Breast epithelium (tissue), 4 donors: ENCODE results near the gene TTF2. TPM values are rescaled to one million over a fixed set of nuclear protein-coding genes. Genes with fewer than 3 reads are reported as not detected.

Experiments
- DNase-seq, 2 donors: peaks; one replicate each; pipeline ENCODE4 v3.0.0-alpha.2; 2019; ENCODE audit warnings: low spot score in 2 of 2
- H3K27ac ChIP-seq, 2 donors: fragments of 200-600 bp; sonication (generic) in 1 of 2; one replicate each; pipeline ENCODE4 v1.5.1; 2016 to 2019; ENCODE audit warnings: mild to moderate bottlenecking in 1 of 2
- H3K27me3 ChIP-seq, 2 donors: fragments of 200-600 bp; sonication (generic) in 1 of 2; one replicate each; pipeline versions ENCODE4 v1.5.1 to v1.6.0; 2017 to 2019; ENCODE audit warnings: control low read depth in 1 of 2, mild to moderate bottlenecking in 1 of 2
- H3K36me3 ChIP-seq: fragments of 200-600 bp; one replicate; pipeline ENCODE4 v1.5.1; 2019
- H3K4me1 ChIP-seq, 2 donors: fragments of 200-600 bp; sonication (generic); one replicate each; pipeline ENCODE4 v1.5.1; 2016 to 2019; ENCODE audit warnings: control low read depth in 1 of 2
- H3K4me3 ChIP-seq, 3 donors: fragments of 200-600 bp; sonication (generic); 1 replicate in 2 of 3; 2 replicates in 1 of 3; pipeline ENCODE4 v1.5.1; 2016 to 2019; ENCODE audit warnings: mild to moderate bottlenecking in 3 of 3, moderate library complexity in 2 of 3
- H3K9me3 ChIP-seq, 2 donors: fragments of 200-600 bp; sonication (generic) in 1 of 2; one replicate each; pipeline ENCODE4 v1.5.1; 2016 to 2019; ENCODE audit warnings: control low read depth in 1 of 2
- CTCF ChIP-seq, 3 donors: fragments of 450-650 bp; IDR thresholded peaks; one replicate each; pipeline ENCODE4 v1.5.1; 2016 to 2017; ENCODE audit warnings: antibody characterized with exemption in 3 of 3, mild to moderate bottlenecking in 3 of 3, moderate library complexity in 3 of 3
- POLR2A ChIP-seq: fragments of 450-650 bp; IDR thresholded peaks from one replicate; pipeline ENCODE4 v1.6.1; 2016; ENCODE audit warnings: antibody characterized with exemption, mild to moderate bottlenecking, moderate library complexity
- POLR2AphosphoS5 ChIP-seq, 3 donors: sonication (generic); formaldehyde crosslinking; IDR thresholded peaks; one replicate each; pipeline ENCODE4 v1.6.1; 2017; ENCODE audit warnings: antibody characterized with exemption in 3 of 3
- intact Hi-C: fragments of 100-400 bp; cut with DNase I; formaldehyde crosslinking; loops from one replicate; pipeline ENCODE4 v1.15.1; 2023; ENCODE audit warnings: low total_unique reads
- total RNA-seq, 3 donors: library from RNA; depleted of rRNA; stranded (reverse); fragments of >200 nt; gene quantifications; one replicate each; pipeline ENCODE4 v1.1.0, GENCODE V29; 2016

Gene TTF2
- total RNA-seq, 3 donors from 2014 or later, result 15.5 to 24.7 (median 24.6) TPM

GRCh38 chr1:117033772-117034171, 26.4 kb upstream of the TTF2 start:
- no peak overlapping the region for H3K4me3 ChIP-seq
- TF ChIP-seq CTCF (IDR thresholded peaks at IDR 0.05) (no peak), POLR2AphosphoS5 (IDR thresholded peaks at IDR 0.05) (no peak), POLR2A (no peak)
- H3K36me3 ChIP-seq, result no peaks in the 10 kb centered on the region
- H3K27me3 ChIP-seq, result no peaks in the 10 kb centered on the region
- no peaks in the 10 kb centered on the region for H3K4me1 ChIP-seq
- intact Hi-C loops, result no loop called here
- DNase-seq, result no peak
- no peaks in the 10 kb centered on the region for H3K9me3 ChIP-seq
- H3K27ac ChIP-seq, result peak overlapping the region; percentile 28 to 45

- no peaks in the 10 kb centered on the region for H3K4me1 ChIP-seq
- TF ChIP-seq POLR2AphosphoS5 (IDR thresholded peaks at IDR 0.05) (no peak), POLR2A (no peak), CTCF (IDR thresholded peaks at IDR 0.05) (no peak)
- no peaks in the 10 kb centered on the region for H3K9me3 ChIP-seq
- no peak overlapping the region for H3K4me3 ChIP-seq
- no peaks in the 10 kb centered on the region for H3K36me3 ChIP-seq
- no peaks in the 10 kb centered on the region for H3K27me3 ChIP-seq
- intact Hi-C loops, result no loop called here
- H3K27ac ChIP-seq, result no peak overlapping the region
- no peak for DNase-seq
Measured at GRCh38 chr1:117034791-117035290, 25.3 kb upstream of the TTF2 start.

GRCh38 chr1:117036018-117036461, 24.1 kb upstream of the TTF2 start:
- no peaks in the 10 kb centered on the region for H3K4me1 ChIP-seq
- intact Hi-C loops, result no loop called here
- H3K4me3 ChIP-seq, result no peak overlapping the region
- no peaks in the 10 kb centered on the region for H3K36me3 ChIP-seq
- no peak for DNase-seq
- H3K9me3 ChIP-seq, result no peaks in the 10 kb centered on the region
- H3K27ac ChIP-seq, result no peak overlapping the region
- TF ChIP-seq CTCF (IDR thresholded peaks at IDR 0.05) (no peak), POLR2A (no peak)
- H3K27me3 ChIP-seq, result no peaks in the 10 kb centered on the region

- no peak for DNase-seq
- Histone ChIP-seq H3K4me3 (no peak overlapping the region), H3K9me3 (no peaks in the 10 kb centered on the region), H3K27me3 (no peaks in the 10 kb centered on the region), H3K36me3 (no peaks in the 10 kb centered on the region), H3K4me1 (no peaks in the 10 kb centered on the region), H3K27ac (no peak overlapping the region)
- no peak for TF ChIP-seq CTCF (IDR thresholded peaks at IDR 0.05)
- TF ChIP-seq POLR2AphosphoS5 (IDR thresholded peaks at IDR 0.05), result no peak
- TF ChIP-seq POLR2A, result no peak
- intact Hi-C loops, result no loop called here
Measured at GRCh38 chr1:117037802-117038201, 22.3 kb upstream of the TTF2 start.

- no peak for DNase-seq
- Histone ChIP-seq H3K4me3 (no peak overlapping the region), H3K9me3 (no peaks in the 10 kb centered on the region), H3K27ac (no peak overlapping the region), H3K36me3 (no peaks in the 10 kb centered on the region), H3K4me1 (no peaks in the 10 kb centered on the region), H3K27me3 (no peaks in the 10 kb centered on the region)
- no peak for TF ChIP-seq POLR2AphosphoS5 (IDR thresholded peaks at IDR 0.05)
- TF ChIP-seq POLR2A, result no peak
- TF ChIP-seq CTCF (IDR thresholded peaks at IDR 0.05), result no peak
- intact Hi-C loops, result no loop called here
Measured at GRCh38 chr1:117038236-117038635, 21.9 kb upstream of the TTF2 start.
